ENCODE measurements around the gene RAD23B. TPM values are rescaled to one million over a fixed set of nuclear protein-coding genes. Genes with fewer than 3 reads are reported as not detected.
A peak's percentile ranks its signal among the peaks of the same experiment; 100 is the strongest.

Gene RAD23B
- total and polyA plus RNA-seq, 2 of the 13 experiments (the other 11 are each of a cell fraction or from before 2014, with no cell fraction given): 133 to 156 TPM

DNA sequence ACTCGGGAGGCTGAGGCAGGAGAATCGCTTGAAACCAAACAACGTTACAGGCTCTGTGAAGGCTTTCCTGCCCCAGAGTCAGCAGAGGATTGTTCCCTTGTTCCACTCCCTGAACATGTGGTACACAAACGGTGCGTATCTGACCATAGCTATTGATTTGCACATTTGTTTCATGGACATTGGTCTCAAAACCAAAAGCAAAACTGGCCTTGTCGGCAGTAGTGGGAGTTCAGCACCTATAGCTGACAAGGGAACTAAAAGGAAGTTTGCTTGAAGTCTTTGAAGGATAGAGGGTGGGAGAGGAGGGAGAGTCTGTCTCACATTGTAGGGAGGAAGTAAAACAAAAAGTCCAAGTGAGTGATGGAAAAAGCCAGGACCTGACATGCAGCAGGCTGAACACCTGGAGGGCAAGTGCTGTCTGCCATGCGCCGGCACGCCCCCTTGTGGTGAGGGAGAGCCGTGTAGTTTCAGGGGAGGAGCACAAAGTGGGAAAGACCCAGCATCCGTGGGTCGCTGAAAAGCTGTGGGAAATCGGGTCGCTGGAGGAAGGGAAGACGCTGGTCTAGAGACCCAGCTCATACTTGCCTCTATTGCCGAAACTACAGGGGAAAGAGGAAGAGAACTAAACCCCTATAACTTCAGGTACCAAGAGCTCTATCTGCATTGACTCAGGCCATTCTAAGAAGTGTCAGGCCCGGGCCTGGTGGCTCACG lies 58.0 kb downstream of the RAD23B start (continued):
- TF ChIP-seq NFKB2 (CRISPR knock-in tag; IDR thresholded peaks at IDR 0.05; ENCODE audit: borderline replicate concordance): peak; percentile 55; the same call in 1 of the 2 replicates
- no peak for TF ChIP-seq HMG20A (CRISPR knock-in tag; IDR thresholded peaks at IDR 0.05; ENCODE audit: borderline replicate concordance)
- TF ChIP-seq NKX3-1 (CRISPR knock-in tag; IDR thresholded peaks at IDR 0.05): no peak
- TF ChIP-seq, protein P1, sequence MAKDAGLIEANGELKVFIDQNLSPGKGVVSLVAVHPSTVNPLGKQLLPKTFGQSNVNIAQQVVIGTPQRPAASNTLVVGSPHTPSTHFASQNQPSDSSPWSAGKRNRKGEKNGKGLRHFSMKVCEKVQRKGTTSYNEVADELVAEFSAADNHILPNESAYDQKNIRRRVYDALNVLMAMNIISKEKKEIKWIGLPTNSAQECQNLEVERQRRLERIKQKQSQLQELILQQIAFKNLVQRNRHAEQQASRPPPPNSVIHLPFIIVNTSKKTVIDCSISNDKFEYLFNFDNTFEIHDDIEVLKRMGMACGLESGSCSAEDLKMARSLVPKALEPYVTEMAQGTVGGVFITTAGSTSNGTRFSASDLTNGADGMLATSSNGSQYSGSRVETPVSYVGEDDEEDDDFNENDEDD (CRISPR knock-in tag; IDR thresholded peaks at IDR 0.05; ENCODE audit: borderline replicate concordance): 0 out of 2 replicates have a peak, but pooled peaks have one; percentile 17
- TF ChIP-seq DMTF1 (CRISPR knock-in tag; IDR thresholded peaks at IDR 0.05): no peak
- TF ChIP-seq TCF7 (IDR thresholded peaks at IDR 0.05; ENCODE audit: low read depth): no peak
- no peak for TF ChIP-seq MLLT10 (CRISPR knock-in tag; IDR thresholded peaks at IDR 0.05)
- 0 out of 2 replicates have a peak, but pooled peaks have one; percentile 41 for TF ChIP-seq ZNF275 (CRISPR knock-in tag; IDR thresholded peaks at IDR 0.05; ENCODE audit: borderline replicate concordance)
- TF ChIP-seq, protein P2, sequence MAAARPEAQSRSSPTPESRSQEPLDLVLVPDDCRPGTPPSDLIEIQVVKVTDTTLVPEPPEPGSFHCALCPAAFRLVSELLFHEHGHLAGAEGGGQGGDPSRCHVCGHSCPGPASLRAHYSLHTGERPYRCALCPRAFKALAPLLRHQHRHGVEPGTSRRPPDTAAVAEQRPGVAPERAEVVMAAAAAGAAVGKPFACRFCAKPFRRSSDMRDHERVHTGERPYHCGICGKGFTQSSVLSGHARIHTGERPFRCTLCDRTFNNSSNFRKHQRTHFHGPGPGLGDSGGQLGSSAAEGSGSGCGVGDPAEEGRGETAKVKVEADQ (CRISPR knock-in tag; IDR thresholded peaks at IDR 0.05; ENCODE audit: borderline replicate concordance): no peak
- no peak for TF ChIP-seq RFXANK (CRISPR knock-in tag; IDR thresholded peaks at IDR 0.05)
- no peak for TF ChIP-seq PPARG (CRISPR knock-in tag; conservative IDR thresholded peaks at IDR 0.05)
- no peak for TF ChIP-seq GFI1 (CRISPR knock-in tag; IDR thresholded peaks at IDR 0.05; ENCODE audit: borderline replicate concordance)
- no peak for TF ChIP-seq TCF12 (IDR thresholded peaks at IDR 0.05)
- no peak for TF ChIP-seq TCF12 (CRISPR knock-in tag; IDR thresholded peaks at IDR 0.05)
- TF ChIP-seq ZNF160 (CRISPR knock-in tag; IDR thresholded peaks at IDR 0.05): peak; percentile 67; the same call in 1 of the 2 replicates
- no peak for TF ChIP-seq KDM6A (CRISPR knock-in tag; IDR thresholded peaks at IDR 0.05; ENCODE audit: low read depth)
- peak; percentile 32; the same call in 1 of the 2 replicates for TF ChIP-seq RARA (CRISPR knock-in tag; IDR thresholded peaks at IDR 0.05)
- TF ChIP-seq RAD51 (IDR thresholded peaks at IDR 0.05; ENCODE audit: borderline replicate concordance): no peak
- TF ChIP-seq RBFOX2 (IDR thresholded peaks at IDR 0.05; ENCODE audit: low read depth, low read length): no peak
- TF ChIP-seq, protein P3, sequence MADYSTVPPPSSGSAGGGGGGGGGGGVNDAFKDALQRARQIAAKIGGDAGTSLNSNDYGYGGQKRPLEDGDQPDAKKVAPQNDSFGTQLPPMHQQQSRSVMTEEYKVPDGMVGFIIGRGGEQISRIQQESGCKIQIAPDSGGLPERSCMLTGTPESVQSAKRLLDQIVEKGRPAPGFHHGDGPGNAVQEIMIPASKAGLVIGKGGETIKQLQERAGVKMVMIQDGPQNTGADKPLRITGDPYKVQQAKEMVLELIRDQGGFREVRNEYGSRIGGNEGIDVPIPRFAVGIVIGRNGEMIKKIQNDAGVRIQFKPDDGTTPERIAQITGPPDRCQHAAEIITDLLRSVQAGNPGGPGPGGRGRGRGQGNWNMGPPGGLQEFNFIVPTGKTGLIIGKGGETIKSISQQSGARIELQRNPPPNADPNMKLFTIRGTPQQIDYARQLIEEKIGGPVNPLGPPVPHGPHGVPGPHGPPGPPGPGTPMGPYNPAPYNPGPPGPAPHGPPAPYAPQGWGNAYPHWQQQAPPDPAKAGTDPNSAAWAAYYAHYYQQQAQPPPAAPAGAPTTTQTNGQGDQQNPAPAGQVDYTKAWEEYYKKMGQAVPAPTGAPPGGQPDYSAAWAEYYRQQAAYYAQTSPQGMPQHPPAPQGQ (CRISPR knock-in tag; IDR thresholded peaks at IDR 0.05; ENCODE audit: borderline replicate concordance): 0 out of 2 replicates have a peak, but pooled peaks have one; percentile 16
- TF ChIP-seq ZNF230 (CRISPR knock-in tag; IDR thresholded peaks at IDR 0.05): 0 out of 2 replicates have a peak, but pooled peaks have one; percentile 57

Measured in HepG2 (cell line).